ENCODE measurements around the gene CDC73.

CDC73 gene

DNA sequence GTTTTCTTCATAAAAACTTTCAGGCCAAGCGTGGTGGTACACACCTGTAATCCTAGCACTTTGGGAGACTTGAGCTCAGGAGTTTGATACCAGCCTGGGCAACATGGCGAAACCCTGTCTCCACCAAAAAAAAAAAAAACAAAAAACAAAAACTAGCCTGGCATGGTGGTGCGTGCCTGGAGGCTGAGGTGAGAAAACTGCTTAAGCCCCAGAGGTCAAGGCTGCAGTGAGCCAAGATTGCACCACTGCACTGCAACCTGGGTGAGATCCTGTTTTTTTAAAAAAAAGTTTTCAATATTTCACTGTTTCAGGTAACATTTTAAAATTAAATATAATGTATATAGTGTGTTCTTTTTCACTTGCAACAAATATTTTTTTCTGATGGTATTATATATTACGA is 78.1 kb downstream of the CDC73 start:
- no peaks in the 10 kb centered on the region for H3K9me3 ChIP-seq (replicated peaks; ENCODE audit: insufficient read depth, low read length)
- TF ChIP-seq, protein P1, sequence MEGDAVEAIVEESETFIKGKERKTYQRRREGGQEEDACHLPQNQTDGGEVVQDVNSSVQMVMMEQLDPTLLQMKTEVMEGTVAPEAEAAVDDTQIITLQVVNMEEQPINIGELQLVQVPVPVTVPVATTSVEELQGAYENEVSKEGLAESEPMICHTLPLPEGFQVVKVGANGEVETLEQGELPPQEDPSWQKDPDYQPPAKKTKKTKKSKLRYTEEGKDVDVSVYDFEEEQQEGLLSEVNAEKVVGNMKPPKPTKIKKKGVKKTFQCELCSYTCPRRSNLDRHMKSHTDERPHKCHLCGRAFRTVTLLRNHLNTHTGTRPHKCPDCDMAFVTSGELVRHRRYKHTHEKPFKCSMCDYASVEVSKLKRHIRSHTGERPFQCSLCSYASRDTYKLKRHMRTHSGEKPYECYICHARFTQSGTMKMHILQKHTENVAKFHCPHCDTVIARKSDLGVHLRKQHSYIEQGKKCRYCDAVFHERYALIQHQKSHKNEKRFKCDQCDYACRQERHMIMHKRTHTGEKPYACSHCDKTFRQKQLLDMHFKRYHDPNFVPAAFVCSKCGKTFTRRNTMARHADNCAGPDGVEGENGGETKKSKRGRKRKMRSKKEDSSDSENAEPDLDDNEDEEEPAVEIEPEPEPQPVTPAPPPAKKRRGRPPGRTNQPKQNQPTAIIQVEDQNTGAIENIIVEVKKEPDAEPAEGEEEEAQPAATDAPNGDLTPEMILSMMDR (IDR thresholded peaks at IDR 0.05; ENCODE audit: low read length), result no peak
- TF ChIP-seq EZH2 (optimal IDR thresholded peaks at IDR 0.05; ENCODE audit: low read depth, low read length) (no peak), EZH2phosphoT487 (IDR thresholded peaks at IDR 0.05; ENCODE audit: low read length) (no peak)
- H3K4me3 ChIP-seq (ENCODE audit: low read length), result no peak overlapping the region
- H3K4me1 ChIP-seq (ENCODE audit: low read length), result no peaks in the 10 kb centered on the region
- no peaks in the 10 kb centered on the region for H3F3A ChIP-seq (ENCODE audit: insufficient read depth, low read length)
- H3K9ac ChIP-seq (ENCODE audit: low read length), result no peak overlapping the region
- H3K36me3 ChIP-seq (replicated peaks; ENCODE audit: insufficient read depth, low read length), result no peaks in the 10 kb centered on the region; the same call in 1 of the 2 replicates
- H3K9me2 ChIP-seq (replicated peaks; ENCODE audit: insufficient read depth, low read length), result no peaks in the 10 kb centered on the region
- no peaks in the 10 kb centered on the region for H3K27me3 ChIP-seq (replicated peaks; ENCODE audit: insufficient read depth, low read length)
- no peak for DNase-seq
- H3K79me2 ChIP-seq (ENCODE audit: low read length), result peaks cover 43% of the 10 kb centered on the region
- no peak overlapping the region for H3K27ac ChIP-seq (ENCODE audit: low read length)
- no peak overlapping the region for H2AFZ ChIP-seq (ENCODE audit: low read length)
- H3K4me2 ChIP-seq (ENCODE audit: low read depth, low read length), result no peak overlapping the region
- H4K20me1 ChIP-seq (ENCODE audit: insufficient read depth, low read length), result no peaks in the 10 kb centered on the region

DNA sequence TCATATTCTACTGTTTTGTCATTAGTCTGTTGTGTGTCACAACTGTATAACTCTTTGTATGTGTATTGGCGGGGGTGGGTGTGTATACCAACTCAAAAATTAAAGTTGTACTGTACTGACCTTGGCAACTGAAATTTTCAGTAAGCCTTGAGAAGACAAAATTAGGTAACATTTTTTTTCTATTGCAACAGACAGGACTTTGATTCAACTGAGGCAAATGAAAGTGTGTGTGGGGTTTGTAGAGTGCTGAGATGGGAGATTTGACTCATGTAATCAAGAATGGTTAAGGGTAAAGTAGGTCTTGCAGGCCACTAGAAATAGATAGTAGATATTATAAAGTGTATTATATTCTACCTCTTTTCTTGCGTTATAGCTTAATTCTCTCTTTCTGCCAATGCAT is 79.2 kb downstream of the CDC73 start:
- no peak for TF ChIP-seq EZH2 (optimal IDR thresholded peaks at IDR 0.05; ENCODE audit: low read depth, low read length)
- TF ChIP-seq EZH2phosphoT487 (IDR thresholded peaks at IDR 0.05; ENCODE audit: low read length), result no peak
- TF ChIP-seq, protein P1 (IDR thresholded peaks at IDR 0.05; ENCODE audit: low read length), result no peak
- no peak overlapping the region for H3K9ac ChIP-seq (ENCODE audit: low read length)
- no peaks in the 10 kb centered on the region for H4K20me1 ChIP-seq (ENCODE audit: insufficient read depth, low read length)
- no peaks in the 10 kb centered on the region for H3K4me1 ChIP-seq (ENCODE audit: low read length)
- H3K79me2 ChIP-seq (ENCODE audit: low read length), result peaks cover 33% of the 10 kb centered on the region
- H3K4me3 ChIP-seq (ENCODE audit: low read length), result no peak overlapping the region
- no peaks in the 10 kb centered on the region for H3K9me3 ChIP-seq (replicated peaks; ENCODE audit: insufficient read depth, low read length)
- H3K27ac ChIP-seq (ENCODE audit: low read length), result no peak overlapping the region
- H2AFZ ChIP-seq (ENCODE audit: low read length), result no peak overlapping the region
- H3F3A ChIP-seq (ENCODE audit: insufficient read depth, low read length), result no peaks in the 10 kb centered on the region
- H3K36me3 ChIP-seq (replicated peaks; ENCODE audit: insufficient read depth, low read length), result no peaks in the 10 kb centered on the region; the same call in 1 of the 2 replicates
- H3K27me3 ChIP-seq (replicated peaks; ENCODE audit: insufficient read depth, low read length), result no peaks in the 10 kb centered on the region
- no peaks in the 10 kb centered on the region for H3K9me2 ChIP-seq (replicated peaks; ENCODE audit: insufficient read depth, low read length)
- DNase-seq, result no peak
- no peak overlapping the region for H3K4me2 ChIP-seq (ENCODE audit: low read depth, low read length)

DNA sequence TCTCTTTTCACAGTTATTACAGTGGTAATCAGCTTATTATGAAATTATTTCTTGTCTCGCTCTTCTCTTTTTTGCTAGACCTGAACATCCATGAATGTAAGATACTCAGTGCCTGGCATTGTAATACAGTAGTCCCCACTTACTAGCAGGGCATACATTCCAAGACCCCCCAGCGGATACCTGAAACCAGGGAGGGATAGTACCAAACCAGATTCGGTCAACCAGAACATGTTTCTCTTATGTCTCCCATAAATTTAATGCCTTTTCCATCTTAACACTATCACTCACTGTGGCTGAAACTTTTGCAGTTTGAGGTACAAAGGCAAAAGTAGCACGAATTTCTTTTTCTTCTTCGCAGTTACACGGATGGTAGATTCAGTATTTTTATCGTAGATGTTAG is 89.2 kb downstream of the CDC73 start:
- peaks cover 6% of the 10 kb centered on the region; the same call in 1 of the 2 replicates for H3K79me2 ChIP-seq (ENCODE audit: low read length)
- DNase-seq, result no peak
- peak overlapping the region; percentile 5; the same call in 1 of the 2 replicates for H3K4me2 ChIP-seq (ENCODE audit: low read depth, low read length)
- peaks cover 12% of the 10 kb centered on the region for H3K4me1 ChIP-seq (ENCODE audit: low read length)
- H4K20me1 ChIP-seq (ENCODE audit: insufficient read depth, low read length), result no peaks in the 10 kb centered on the region; the same call in 1 of the 2 replicates
- H3F3A ChIP-seq (ENCODE audit: insufficient read depth, low read length), result peaks cover 11% of the 10 kb centered on the region; the same call in 1 of the 2 replicates
- TF ChIP-seq, protein P1 (IDR thresholded peaks at IDR 0.05; ENCODE audit: low read length), result no peak
- TF ChIP-seq EZH2phosphoT487 (IDR thresholded peaks at IDR 0.05; ENCODE audit: low read length) (no peak), EZH2 (optimal IDR thresholded peaks at IDR 0.05; ENCODE audit: low read depth, low read length) (no peak)
- no peak overlapping the region for H3K9ac ChIP-seq (ENCODE audit: low read length)
- H3K9me3 ChIP-seq (replicated peaks; ENCODE audit: insufficient read depth, low read length), result no peaks in the 10 kb centered on the region
- H2AFZ ChIP-seq (ENCODE audit: low read length), result no peak overlapping the region
- no peak overlapping the region for H3K4me3 ChIP-seq (ENCODE audit: low read length)
- H3K9me2 ChIP-seq (replicated peaks; ENCODE audit: insufficient read depth, low read length), result no peaks in the 10 kb centered on the region
- no peaks in the 10 kb centered on the region for H3K27me3 ChIP-seq (replicated peaks; ENCODE audit: insufficient read depth, low read length)
- peak overlapping the region; percentile 2; the same call in 1 of the 2 replicates for H3K27ac ChIP-seq (ENCODE audit: low read length)
- H3K36me3 ChIP-seq (replicated peaks; ENCODE audit: insufficient read depth, low read length), result peaks cover 4% of the 10 kb centered on the region; the same call in 1 of the 2 replicates

All from MM.1S (cell line).